Endothelial cell (in vitro differentiated cells): ENCODE data around the gene TBC1D22A. TPM values are rescaled to one million over a fixed set of nuclear protein-coding genes. Genes with fewer than 3 reads are reported as not detected.

Source experiments
- DNase-seq: peaks from one replicate; pipeline ENCODE4 v3.0.0; 2021; ENCODE audit warnings: low spot score
- H3K27ac Mint-ChIP-seq: one replicate; pipeline ENCODE4 v1.8.0; 2021; ENCODE audit warnings: mixed read lengths, inconsistent platforms; ENCODE audit not compliant: unreplicated experiment
- H3K27me3 Mint-ChIP-seq: one replicate; pipeline ENCODE4 v1.8.0; 2021; ENCODE audit warnings: mild to moderate bottlenecking, moderate library complexity, mixed read lengths, inconsistent platforms; ENCODE audit not compliant: unreplicated experiment
- H3K36me3 Mint-ChIP-seq: one replicate; pipeline ENCODE4 v1.8.0; 2021; ENCODE audit warnings: mild to moderate bottlenecking, low read depth, mixed read lengths, inconsistent platforms; ENCODE audit not compliant: unreplicated experiment
- H3K4me1 Mint-ChIP-seq: one replicate; pipeline ENCODE4 v1.8.0; 2021; ENCODE audit warnings: mild to moderate bottlenecking, mixed read lengths, inconsistent platforms; ENCODE audit not compliant: unreplicated experiment
- H3K4me3 Mint-ChIP-seq: one replicate; pipeline ENCODE4 v1.8.0; 2021; ENCODE audit warnings: mild to moderate bottlenecking, mixed read lengths, inconsistent platforms; ENCODE audit not compliant: unreplicated experiment
- H3K9me3 Mint-ChIP-seq: one replicate; pipeline ENCODE4 v1.8.0; 2021; ENCODE audit warnings: mixed read lengths, inconsistent platforms; ENCODE audit not compliant: unreplicated experiment
- total RNA-seq: library from RNA; stranded (reverse); fragmentation: NEBNext Ultra II Directional; extraction: Animal tissue kit (Norgen Biotek cat#: 25700); gene quantifications from one replicate; pipeline ENCODE4 v1.2.1, GENCODE V29; 2021; ENCODE audit not compliant: unreplicated experiment
- TF ChIP-seq, protein P1 (sequence below): fragments of 200-600 bp; sonication (generic); IDR thresholded peaks from one replicate; pipeline ENCODE4 v1.5.0; 2021; ENCODE audit warnings: antibody characterized with exemption; ENCODE audit not compliant: unreplicated experiment

Gene TBC1D22A
- total RNA-seq, 1 donor from 2014 or later: 25.3 TPM

- Mint-ChIP-seq H3K9me3 (no peaks in the 10 kb centered on the region), H3K27me3 (peaks cover 11% of the 10 kb centered on the region), H3K36me3 (peaks cover 11% of the 10 kb centered on the region), H3K4me1 (no peaks in the 10 kb centered on the region), H3K27ac (no peak overlapping the region), H3K4me3 (no peak overlapping the region)
- TF ChIP-seq, protein P1, sequence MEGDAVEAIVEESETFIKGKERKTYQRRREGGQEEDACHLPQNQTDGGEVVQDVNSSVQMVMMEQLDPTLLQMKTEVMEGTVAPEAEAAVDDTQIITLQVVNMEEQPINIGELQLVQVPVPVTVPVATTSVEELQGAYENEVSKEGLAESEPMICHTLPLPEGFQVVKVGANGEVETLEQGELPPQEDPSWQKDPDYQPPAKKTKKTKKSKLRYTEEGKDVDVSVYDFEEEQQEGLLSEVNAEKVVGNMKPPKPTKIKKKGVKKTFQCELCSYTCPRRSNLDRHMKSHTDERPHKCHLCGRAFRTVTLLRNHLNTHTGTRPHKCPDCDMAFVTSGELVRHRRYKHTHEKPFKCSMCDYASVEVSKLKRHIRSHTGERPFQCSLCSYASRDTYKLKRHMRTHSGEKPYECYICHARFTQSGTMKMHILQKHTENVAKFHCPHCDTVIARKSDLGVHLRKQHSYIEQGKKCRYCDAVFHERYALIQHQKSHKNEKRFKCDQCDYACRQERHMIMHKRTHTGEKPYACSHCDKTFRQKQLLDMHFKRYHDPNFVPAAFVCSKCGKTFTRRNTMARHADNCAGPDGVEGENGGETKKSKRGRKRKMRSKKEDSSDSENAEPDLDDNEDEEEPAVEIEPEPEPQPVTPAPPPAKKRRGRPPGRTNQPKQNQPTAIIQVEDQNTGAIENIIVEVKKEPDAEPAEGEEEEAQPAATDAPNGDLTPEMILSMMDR: no peak
- DNase-seq: no peak
These were observed 275.9 kb downstream of the TBC1D22A start for GRCh38 chr22:47038206-47038835.

GRCh38 chr22:47039356-47039755 is 276.9 kb downstream of the TBC1D22A start:
- Mint-ChIP-seq H3K36me3 (peaks cover 10% of the 10 kb centered on the region), H3K4me3 (no peak overlapping the region), H3K27me3 (peaks cover 12% of the 10 kb centered on the region), H3K9me3 (no peaks in the 10 kb centered on the region), H3K4me1 (peaks cover 7% of the 10 kb centered on the region), H3K27ac (no peak overlapping the region)
- no peak for DNase-seq
- TF ChIP-seq, protein P1: no peak

DNA sequence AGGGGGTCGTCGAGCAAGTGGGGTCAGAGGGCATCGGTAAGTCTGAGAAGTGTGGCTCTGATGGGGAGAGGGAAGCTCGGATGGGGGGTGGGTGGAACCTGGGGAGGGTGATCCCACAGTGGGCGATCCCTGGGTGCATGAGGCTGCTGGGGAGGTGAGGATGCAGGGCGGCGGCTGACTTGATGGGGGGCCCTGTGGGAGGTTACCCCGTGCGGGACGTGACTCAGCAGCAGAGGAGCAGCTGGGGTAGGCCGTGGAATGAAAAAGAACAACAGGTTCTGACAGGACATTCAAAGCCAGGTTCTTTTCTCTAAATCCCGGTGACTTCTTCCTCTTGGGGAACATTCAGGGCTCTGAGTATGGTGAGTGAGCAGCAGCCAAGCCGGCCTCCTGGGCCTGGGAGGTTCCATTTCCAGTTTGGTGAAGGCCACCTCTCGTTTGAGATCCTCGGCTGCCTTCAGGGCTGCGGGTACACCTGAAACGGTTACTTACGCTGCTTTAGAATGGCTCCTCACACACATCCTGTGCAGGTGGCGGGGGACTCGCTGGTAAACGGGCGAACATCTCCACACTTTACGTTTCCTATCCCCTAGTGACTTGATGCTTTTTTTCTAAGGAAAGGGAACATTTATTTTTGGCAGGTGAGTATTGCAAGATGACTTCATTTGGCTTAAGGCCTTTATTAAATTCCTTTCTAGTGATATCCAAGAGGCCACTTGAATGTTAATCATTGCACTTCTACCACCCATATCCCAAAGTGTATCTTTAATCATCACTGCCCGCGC is 278.2 kb downstream of the TBC1D22A start:
- H3K4me3 Mint-ChIP-seq: no peak overlapping the region
- H3K36me3 Mint-ChIP-seq: peaks cover 14% of the 10 kb centered on the region
- TF ChIP-seq, protein P1: no peak
- no peaks in the 10 kb centered on the region for H3K9me3 Mint-ChIP-seq
- H3K27ac Mint-ChIP-seq: no peak overlapping the region
- H3K4me1 Mint-ChIP-seq: peaks cover 11% of the 10 kb centered on the region
- H3K27me3 Mint-ChIP-seq: peaks cover 11% of the 10 kb centered on the region
- no peak for DNase-seq

- TF ChIP-seq, protein P1: no peak
- H3K27me3 Mint-ChIP-seq: peaks cover 9% of the 10 kb centered on the region
- no peak for DNase-seq
- no peak overlapping the region for H3K4me3 Mint-ChIP-seq
- no peak overlapping the region for H3K27ac Mint-ChIP-seq
- H3K4me1 Mint-ChIP-seq: peaks cover 11% of the 10 kb centered on the region
- H3K36me3 Mint-ChIP-seq: peaks cover 14% of the 10 kb centered on the region
- H3K9me3 Mint-ChIP-seq: no peaks in the 10 kb centered on the region
These were observed 279.0 kb downstream of the TBC1D22A start for GRCh38 chr22:47041271-47042115.
